ENCODE measurements around the gene LRRFIP2. TPM values are rescaled to one million over a fixed set of nuclear protein-coding genes. Genes with fewer than 3 reads are reported as not detected.

Gene LRRFIP2
- total and polyA plus RNA-seq, 2 of the 4 experiments (the other 2 are of a cell fraction) = 20.6 to 31.0 TPM

DNA sequence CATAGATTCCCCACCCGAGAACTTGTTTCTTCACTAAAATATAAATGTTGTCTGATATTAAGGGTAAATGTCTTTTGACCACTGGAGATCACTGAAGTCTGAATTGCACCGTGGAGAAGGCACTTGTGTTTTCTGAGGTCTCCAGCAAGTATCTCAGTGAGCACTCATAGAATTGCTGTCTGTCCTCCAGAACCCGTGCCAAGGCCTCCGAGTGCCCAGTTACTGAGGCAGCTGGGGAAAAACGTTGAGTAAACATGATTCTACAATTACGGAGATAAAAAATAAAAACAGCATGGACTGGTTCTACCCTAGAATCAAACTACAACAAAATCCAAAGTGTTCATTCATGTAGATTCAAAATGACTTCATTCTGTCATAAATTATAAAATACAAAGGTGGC is 121.0 kb downstream of the LRRFIP2 start:
- H3K4me2 ChIP-seq (ENCODE audit: low read depth, low read length) = no peak overlapping the region
- H2BK15ac ChIP-seq (ENCODE audit: low read depth, low read length) = no peak overlapping the region
- ChIA-PET POLR2A (ENCODE audit: unreplicated experiment) (no interaction called here), CTCF (no interaction called here)
- H3K9me3 ChIP-seq (ENCODE audit: control insufficient read depth, insufficient read depth, low read length) = no peaks in the 10 kb centered on the region
- no peak overlapping the region for H3K14ac ChIP-seq (replicated peaks; ENCODE audit: low read depth, low read length)
- TF ChIP-seq BHLHE40 (IDR thresholded peaks at IDR 0.05; ENCODE audit: low read depth, low read length) (no peak), CHD1 (IDR thresholded peaks at IDR 0.05; ENCODE audit: low read depth, low read length) (no peak), CEBPB (IDR thresholded peaks at IDR 0.05; ENCODE audit: low read depth, low read length) (no peak), RFX5 (IDR thresholded peaks at IDR 0.05; ENCODE audit: low read depth, low read length) (no peak), FOS (IDR thresholded peaks at IDR 0.05; ENCODE audit: low read depth, low read length) (no peak), MXI1 (IDR thresholded peaks at IDR 0.05; ENCODE audit: borderline replicate concordance, low read depth, low read length) (no peak), MAZ (IDR thresholded peaks at IDR 0.05; ENCODE audit: borderline replicate concordance, low read depth, low read length) (no peak), RCOR1 (IDR thresholded peaks at IDR 0.05; ENCODE audit: insufficient replicate concordance, low read length) (no peak), SMC3 (IDR thresholded peaks at IDR 0.05; ENCODE audit: low read depth, low read length) (no peak)
- TF ChIP-seq, protein P1, sequence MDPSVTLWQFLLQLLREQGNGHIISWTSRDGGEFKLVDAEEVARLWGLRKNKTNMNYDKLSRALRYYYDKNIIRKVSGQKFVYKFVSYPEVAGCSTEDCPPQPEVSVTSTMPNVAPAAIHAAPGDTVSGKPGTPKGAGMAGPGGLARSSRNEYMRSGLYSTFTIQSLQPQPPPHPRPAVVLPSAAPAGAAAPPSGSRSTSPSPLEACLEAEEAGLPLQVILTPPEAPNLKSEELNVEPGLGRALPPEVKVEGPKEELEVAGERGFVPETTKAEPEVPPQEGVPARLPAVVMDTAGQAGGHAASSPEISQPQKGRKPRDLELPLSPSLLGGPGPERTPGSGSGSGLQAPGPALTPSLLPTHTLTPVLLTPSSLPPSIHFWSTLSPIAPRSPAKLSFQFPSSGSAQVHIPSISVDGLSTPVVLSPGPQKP (IDR thresholded peaks at IDR 0.05; ENCODE audit: borderline replicate concordance, low read depth, low read length) = no peak
- TF ChIP-seq, protein P2, sequence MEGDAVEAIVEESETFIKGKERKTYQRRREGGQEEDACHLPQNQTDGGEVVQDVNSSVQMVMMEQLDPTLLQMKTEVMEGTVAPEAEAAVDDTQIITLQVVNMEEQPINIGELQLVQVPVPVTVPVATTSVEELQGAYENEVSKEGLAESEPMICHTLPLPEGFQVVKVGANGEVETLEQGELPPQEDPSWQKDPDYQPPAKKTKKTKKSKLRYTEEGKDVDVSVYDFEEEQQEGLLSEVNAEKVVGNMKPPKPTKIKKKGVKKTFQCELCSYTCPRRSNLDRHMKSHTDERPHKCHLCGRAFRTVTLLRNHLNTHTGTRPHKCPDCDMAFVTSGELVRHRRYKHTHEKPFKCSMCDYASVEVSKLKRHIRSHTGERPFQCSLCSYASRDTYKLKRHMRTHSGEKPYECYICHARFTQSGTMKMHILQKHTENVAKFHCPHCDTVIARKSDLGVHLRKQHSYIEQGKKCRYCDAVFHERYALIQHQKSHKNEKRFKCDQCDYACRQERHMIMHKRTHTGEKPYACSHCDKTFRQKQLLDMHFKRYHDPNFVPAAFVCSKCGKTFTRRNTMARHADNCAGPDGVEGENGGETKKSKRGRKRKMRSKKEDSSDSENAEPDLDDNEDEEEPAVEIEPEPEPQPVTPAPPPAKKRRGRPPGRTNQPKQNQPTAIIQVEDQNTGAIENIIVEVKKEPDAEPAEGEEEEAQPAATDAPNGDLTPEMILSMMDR (conservative IDR thresholded peaks at IDR 0.05; ENCODE audit: low read depth, low read length) = no peak
- TF ChIP-seq, protein P3, sequence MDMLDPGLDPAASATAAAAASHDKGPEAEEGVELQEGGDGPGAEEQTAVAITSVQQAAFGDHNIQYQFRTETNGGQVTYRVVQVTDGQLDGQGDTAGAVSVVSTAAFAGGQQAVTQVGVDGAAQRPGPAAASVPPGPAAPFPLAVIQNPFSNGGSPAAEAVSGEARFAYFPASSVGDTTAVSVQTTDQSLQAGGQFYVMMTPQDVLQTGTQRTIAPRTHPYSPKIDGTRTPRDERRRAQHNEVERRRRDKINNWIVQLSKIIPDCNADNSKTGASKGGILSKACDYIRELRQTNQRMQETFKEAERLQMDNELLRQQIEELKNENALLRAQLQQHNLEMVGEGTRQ (IDR thresholded peaks at IDR 0.05; ENCODE audit: low read depth, low read length) = no peak
- H3K23ac ChIP-seq (ENCODE audit: low read depth, low read length) = no peak overlapping the region
- H3K4me3 ChIP-seq (ENCODE audit: insufficient read depth, low read depth, low read length) = no peak overlapping the region
- no peak overlapping the region for H3K9ac ChIP-seq (ENCODE audit: low read depth, low read length)
- no peak overlapping the region for H4K8ac ChIP-seq (ENCODE audit: low read depth in 2 of 2, low read length in 2 of 2)
- dilution Hi-C loops (cut with HindIII; ENCODE audit: low sequenced_read_pairs, unreplicated experiment) = no loop called here
- no peak overlapping the region for H3K56ac ChIP-seq (ENCODE audit: extremely low read depth, insufficient read depth, low read length)
- H2AK9ac ChIP-seq (replicated peaks; ENCODE audit: low read depth, low read length, poor library complexity) = no peak overlapping the region
- peaks cover 19 to 33% of the 10 kb centered on the region in 2 experiments for H3K79me1 ChIP-seq (ENCODE audit: low read depth in 1 of 2, low read length in 2 of 2)
- H3K27ac ChIP-seq (ENCODE audit: insufficient read depth, low read length) = no peak overlapping the region
- no peaks in the 10 kb centered on the region; the same call in 1 of the 2 replicates for H4K20me1 ChIP-seq (ENCODE audit: insufficient read depth, low read length)
- in situ Hi-C loops (cut with MboI; ENCODE audit: low sequenced_read_pairs) = no loop called here
- H3K27me3 ChIP-seq (ENCODE audit: control insufficient read depth, insufficient read depth, low read length) = no peaks in the 10 kb centered on the region
- H3K9me1 ChIP-seq (ENCODE audit: insufficient read depth, low read length) = peaks cover 10% of the 10 kb centered on the region
- DNase-seq (no peak), ATAC-seq (ENCODE audit: low read depth) (no peak)
- H2BK120ac ChIP-seq (ENCODE audit: low read depth, low read length) = no peak overlapping the region
- no TSS peak for BruUV-seq (replicated peaks)
- peaks cover 13% of the 10 kb centered on the region for H3K4me1 ChIP-seq (ENCODE audit: control insufficient read depth, insufficient read depth, low read length)
- intact Hi-C loops (cut with micrococcal nuclease) = no loop called here
- no peak overlapping the region for H3K4ac ChIP-seq (ENCODE audit: low read depth, low read length)
- no peak overlapping the region for H3K18ac ChIP-seq (ENCODE audit: low read depth, low read length)
- no peak overlapping the region for H2AK5ac ChIP-seq (ENCODE audit: low read depth, low read length)
- peaks cover 42% of the 10 kb centered on the region for H3K36me3 ChIP-seq (ENCODE audit: control insufficient read depth, insufficient read depth, low read length)
- no CpG with 5 or more reads among the region's 6 CpGs for WGBS, 2 experiments (ENCODE audit: extremely low coverage in 2 of 2, insufficient read length in 1 of 2)
- no peak overlapping the region for H2BK20ac ChIP-seq (ENCODE audit: low read depth, low read length)
- H2AFZ ChIP-seq (replicated peaks; ENCODE audit: low read length, poor library complexity) = no peak overlapping the region
- H4K5ac ChIP-seq (ENCODE audit: low read depth, low read length) = no peak overlapping the region
- no peak overlapping the region for H2BK5ac ChIP-seq (ENCODE audit: low read depth, low read length, poor library complexity, severe bottlenecking)
- H4K91ac ChIP-seq (ENCODE audit: insufficient read depth, low read depth, low read length) = no peak overlapping the region

Data from IMR-90 (cell line).